Activated T-cell treated with anti-CD3 and anti-CD28 coated beads, Interleukin-2, amount 50 U/mL, for 72 hours (primary cell): ENCODE measurements around the gene CIB2. TPM values are rescaled to one million over a fixed set of nuclear protein-coding genes. Genes with fewer than 3 reads are reported as not detected.

ENCODE experiments used
- ATAC-seq, 2 donors: fragments of 150-1000 bp; cut with Tn5 transposase; replicated peaks in 1 of 2; 2 replicates each; pipeline ENCODE4 v1.10.0; 2021; ENCODE audit warnings: moderate library complexity in 2 of 2, mild to moderate bottlenecking in 1 of 2
- DNase-seq, 2 donors: peaks; one replicate each; pipeline ENCODE4 v3.0.0; 2021 to 2022; ENCODE audit warnings: mixed read lengths in 1 of 2
- H3K27ac Mint-ChIP-seq: one replicate; pipeline ENCODE4 v1.8.0; 2022; ENCODE audit warnings: mild to moderate bottlenecking, moderate library complexity, mixed read lengths
- H3K27me3 Mint-ChIP-seq: one replicate; pipeline ENCODE4 v1.8.0; 2022; ENCODE audit warnings: low read depth, mixed read lengths
- H3K36me3 Mint-ChIP-seq, 2 donors: one replicate each; pipeline ENCODE4 v1.8.0; 2022; ENCODE audit warnings: mixed read lengths in 2 of 2, mild to moderate bottlenecking in 1 of 2; ENCODE audit not compliant: insufficient read depth in 2 of 2
- H3K4me1 Mint-ChIP-seq: one replicate; pipeline ENCODE4 v1.8.0; 2022; ENCODE audit warnings: low read depth, mixed read lengths
- H3K4me3 Mint-ChIP-seq, 2 donors: one replicate each; pipeline ENCODE4 v1.8.0; 2022; ENCODE audit warnings: mild to moderate bottlenecking in 2 of 2, mixed read lengths in 2 of 2, moderate library complexity in 2 of 2
- H3K9me3 Mint-ChIP-seq, 2 donors: one replicate each; pipeline ENCODE4 v1.8.0; 2022; ENCODE audit warnings: mixed read lengths in 2 of 2
- total RNA-seq, 2 donors: library from RNA; stranded (reverse); gene quantifications; one replicate each; pipeline ENCODE4 v1.2.3, GENCODE V29; 2022

Gene CIB2
- total RNA-seq, 2 donors from 2014 or later, result 3.2 to 3.8 TPM

DNA sequence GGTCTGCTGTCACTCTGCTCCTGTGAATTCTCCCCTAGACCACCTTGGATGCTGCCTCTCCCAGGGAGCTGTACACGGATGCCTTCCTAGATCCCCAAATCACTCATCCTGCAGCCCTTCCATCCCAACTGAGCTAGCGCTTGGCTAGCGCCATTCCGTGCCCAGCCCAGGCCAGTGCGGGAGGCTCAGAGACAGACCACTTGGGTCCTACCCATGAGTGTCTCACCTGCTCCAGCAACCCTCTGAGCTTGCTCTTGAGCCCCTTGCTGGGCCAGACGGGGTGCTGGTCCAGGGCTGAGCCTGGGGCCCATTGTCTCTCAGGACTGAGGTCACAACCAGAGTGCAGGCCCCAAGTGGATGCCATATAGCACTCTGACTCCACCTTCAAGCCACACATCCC is 21.1 kb downstream of the CIB2 start:
- Mint-ChIP-seq H3K4me1 (peaks cover 22% of the 10 kb centered on the region), H3K36me3 (no peaks in the 10 kb centered on the region), H3K4me3 (no peak overlapping the region), H3K27me3 (no peaks in the 10 kb centered on the region), H3K9me3 (no peaks in the 10 kb centered on the region), H3K27ac (no peak overlapping the region)
- no peak for DNase-seq
- ATAC-seq, result no peak

DNA sequence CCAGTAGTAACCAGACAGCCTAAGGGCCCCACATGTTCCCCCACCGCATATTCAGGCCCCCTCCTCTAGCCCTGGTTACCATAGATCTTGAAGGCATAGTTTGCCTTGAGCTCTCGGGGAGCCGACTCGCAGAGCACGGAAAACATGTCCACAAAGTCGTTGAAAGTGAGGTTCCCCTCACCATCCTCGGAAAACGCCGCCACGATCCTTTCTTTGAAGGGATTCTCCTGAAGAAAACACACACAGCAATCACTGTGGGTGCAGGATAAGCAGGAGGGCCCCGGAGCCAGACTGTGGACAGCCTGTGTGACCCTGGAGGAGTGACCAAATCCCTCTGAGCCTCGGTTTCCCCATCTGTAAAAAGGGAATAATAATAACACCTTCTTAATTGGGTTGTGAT is 22.1 kb downstream of the CIB2 start:
- no peak for DNase-seq
- no peaks in the 10 kb centered on the region for H3K27me3 Mint-ChIP-seq
- no peak for ATAC-seq
- H3K36me3 Mint-ChIP-seq, result no peaks in the 10 kb centered on the region
- H3K9me3 Mint-ChIP-seq, result no peaks in the 10 kb centered on the region
- H3K4me3 Mint-ChIP-seq, result no peak overlapping the region
- H3K27ac Mint-ChIP-seq, result no peak overlapping the region
- H3K4me1 Mint-ChIP-seq, result peaks cover 31% of the 10 kb centered on the region

DNA sequence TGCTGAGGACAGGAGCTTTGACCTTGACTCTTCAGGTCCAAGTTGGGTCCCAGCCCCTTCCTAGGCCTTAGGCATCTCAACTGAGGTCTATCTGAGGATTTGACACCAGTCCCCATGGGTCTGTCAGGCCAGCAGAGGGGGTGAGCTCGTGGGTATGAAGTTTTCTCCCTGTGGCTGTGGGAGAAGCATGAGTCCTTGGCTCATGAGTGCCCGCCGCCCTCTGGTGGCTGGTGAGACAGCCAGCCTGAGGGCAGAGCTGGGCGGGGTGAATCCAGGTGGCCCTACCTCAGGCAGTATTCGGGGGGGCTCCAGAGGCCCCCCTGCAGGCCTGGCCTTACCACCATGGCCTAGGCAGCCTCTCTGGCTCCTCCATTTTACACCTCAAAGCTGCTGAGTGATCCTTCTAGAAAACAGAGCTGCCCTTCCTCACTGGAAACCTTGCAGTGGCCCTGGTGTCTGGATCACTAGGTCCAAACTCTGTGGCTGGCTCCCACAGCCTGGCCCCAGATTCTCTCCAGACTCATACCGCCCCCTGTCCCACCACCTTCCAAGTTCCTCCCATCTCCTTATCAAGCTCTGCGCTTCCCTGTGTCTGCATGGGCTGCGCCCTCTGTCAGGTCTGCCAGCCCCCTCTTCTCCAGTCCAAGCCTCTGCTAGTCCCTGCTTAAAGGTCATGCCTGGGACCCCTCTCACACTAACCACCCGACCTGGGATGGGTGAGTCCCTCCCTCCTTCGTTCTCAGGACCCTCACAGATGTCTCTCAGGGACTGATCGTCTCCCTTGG is 22.8 kb downstream of the CIB2 start:
- Mint-ChIP-seq H3K9me3 (no peaks in the 10 kb centered on the region), H3K4me1 (peaks cover 38% of the 10 kb centered on the region), H3K4me3 (no peak overlapping the region), H3K27me3 (no peaks in the 10 kb centered on the region), H3K36me3 (no peaks in the 10 kb centered on the region), H3K27ac (no peak overlapping the region)
- peak; percentile 87 to 89 for DNase-seq
- peak; percentile 75 to 84 for ATAC-seq

DNA sequence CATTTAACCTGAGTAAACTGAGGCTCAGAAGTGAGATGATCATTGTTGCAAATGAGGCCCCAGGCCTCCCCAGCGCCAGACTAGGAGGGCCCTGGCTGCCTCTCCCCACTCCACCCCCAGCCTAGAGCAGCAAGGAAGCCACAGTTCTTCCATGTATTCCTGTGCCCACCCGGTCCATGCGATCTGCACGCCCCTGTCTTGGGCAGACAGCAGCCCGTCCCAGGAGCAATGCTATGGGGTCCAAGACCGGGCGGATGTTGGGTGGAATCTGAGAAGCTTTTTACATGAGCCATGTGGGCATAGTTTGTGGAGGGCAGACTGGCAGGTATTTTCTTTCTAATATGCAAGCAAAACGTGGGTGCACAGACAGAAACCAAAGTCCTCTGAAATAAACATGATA is 23.8 kb downstream of the CIB2 start:
- H3K4me1 Mint-ChIP-seq, result peaks cover 46% of the 10 kb centered on the region
- H3K27ac Mint-ChIP-seq, result peak overlapping the region; percentile 40
- no peak overlapping the region for H3K4me3 Mint-ChIP-seq
- no peaks in the 10 kb centered on the region for H3K27me3 Mint-ChIP-seq
- DNase-seq, result no peak
- no peaks in the 10 kb centered on the region for H3K36me3 Mint-ChIP-seq
- ATAC-seq, result no peak
- no peaks in the 10 kb centered on the region for H3K9me3 Mint-ChIP-seq

DNA sequence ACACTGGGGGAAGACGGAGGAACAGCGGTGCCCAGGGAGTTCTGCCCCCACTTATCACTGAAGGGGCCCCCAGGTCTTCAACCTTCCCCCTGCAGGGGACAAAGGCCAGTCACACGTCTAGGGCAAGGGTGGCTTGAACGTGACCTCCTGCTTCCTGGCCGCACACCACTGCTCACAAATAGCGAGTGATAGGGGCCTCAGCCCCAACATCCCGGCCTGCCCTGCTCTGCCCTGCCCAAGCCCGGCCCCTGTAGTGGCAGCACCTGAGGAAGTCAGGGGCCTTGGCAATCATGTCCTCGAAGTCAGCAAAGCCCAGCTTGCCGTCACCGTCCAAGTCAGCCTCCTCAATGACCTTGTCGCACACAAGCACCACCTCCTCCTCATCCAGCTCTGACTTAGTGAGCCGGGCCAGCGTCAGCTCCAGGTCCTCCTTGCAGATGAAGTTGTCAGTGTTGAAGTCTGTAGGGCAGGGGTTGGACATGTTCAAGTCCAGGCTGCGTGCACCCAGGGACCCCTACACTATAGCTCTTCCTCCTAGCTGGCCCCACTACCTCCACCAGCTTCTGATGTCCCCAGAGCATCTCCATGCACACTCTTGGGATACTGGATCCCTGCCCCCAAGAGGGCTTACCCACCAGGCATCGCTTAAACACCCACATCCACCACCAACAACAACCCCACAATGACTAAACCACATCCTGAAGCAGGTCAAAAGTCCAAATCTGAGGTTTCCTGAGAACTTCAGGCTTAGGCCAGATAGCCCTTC is 25.6 kb downstream of the CIB2 start:
- H3K27ac Mint-ChIP-seq, result no peak overlapping the region
- no peaks in the 10 kb centered on the region for H3K36me3 Mint-ChIP-seq
- peak overlapping the region; percentile 20 to 42 for H3K4me3 Mint-ChIP-seq
- ATAC-seq (peak in 1 of 2 donors; percentile 4), DNase-seq (peak in 1 of 2 donors; percentile 30)
- no peaks in the 10 kb centered on the region for H3K9me3 Mint-ChIP-seq
- H3K27me3 Mint-ChIP-seq, result no peaks in the 10 kb centered on the region
- peaks cover 46% of the 10 kb centered on the region for H3K4me1 Mint-ChIP-seq

DNA sequence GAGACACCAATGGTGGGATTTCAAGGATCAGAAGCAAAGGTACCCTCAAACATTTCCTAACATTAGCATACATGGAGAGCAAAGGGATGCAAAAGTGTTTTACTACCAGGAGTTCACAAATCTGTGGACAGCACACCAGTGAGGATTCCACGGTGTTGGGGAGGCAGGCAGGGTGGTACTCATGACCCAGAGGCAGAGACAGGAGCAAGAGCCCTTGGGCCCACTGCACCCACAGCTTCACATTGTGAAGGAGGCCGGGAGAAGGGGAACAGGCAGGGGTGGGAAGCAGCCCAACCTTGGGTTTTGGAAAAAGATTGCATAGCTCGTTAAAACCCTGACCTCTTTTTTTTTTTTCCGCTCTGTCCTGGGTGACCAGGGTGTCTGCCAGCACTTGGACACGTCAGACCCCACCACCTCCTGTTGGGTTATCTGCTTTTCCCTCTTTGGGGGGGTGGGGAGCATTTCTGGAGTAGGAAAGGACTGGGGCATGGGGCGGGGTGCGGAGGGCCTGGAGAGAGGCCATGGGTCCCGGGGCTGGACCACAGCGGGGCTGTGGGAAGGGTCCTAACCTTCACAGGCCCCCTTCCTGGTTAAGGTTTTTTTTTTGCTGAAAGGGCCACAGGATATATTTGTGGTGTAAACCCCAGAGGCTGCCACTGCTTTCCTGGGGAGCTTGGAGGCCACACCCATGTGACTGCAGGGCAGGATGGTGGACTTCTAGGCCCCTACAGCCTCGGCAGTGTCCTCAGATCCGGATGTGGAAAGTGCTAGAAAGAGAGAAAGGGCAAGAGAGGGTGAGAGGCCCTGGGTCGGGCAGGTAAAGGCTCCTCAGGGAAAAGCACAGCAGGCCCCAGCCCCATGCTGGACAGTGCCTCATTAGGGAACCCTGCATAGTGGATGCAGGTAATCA is 26.4 kb downstream of the CIB2 start:
- peak overlapping the region; percentile 64 to 69 for H3K4me3 Mint-ChIP-seq
- peak overlapping the region; percentile 69 for H3K27ac Mint-ChIP-seq
- H3K4me1 Mint-ChIP-seq, result peaks cover 46% of the 10 kb centered on the region
- no peaks in the 10 kb centered on the region for H3K9me3 Mint-ChIP-seq
- DNase-seq (no peak), ATAC-seq (no peak)
- no peaks in the 10 kb centered on the region for H3K27me3 Mint-ChIP-seq
- no peaks in the 10 kb centered on the region for H3K36me3 Mint-ChIP-seq

DNA sequence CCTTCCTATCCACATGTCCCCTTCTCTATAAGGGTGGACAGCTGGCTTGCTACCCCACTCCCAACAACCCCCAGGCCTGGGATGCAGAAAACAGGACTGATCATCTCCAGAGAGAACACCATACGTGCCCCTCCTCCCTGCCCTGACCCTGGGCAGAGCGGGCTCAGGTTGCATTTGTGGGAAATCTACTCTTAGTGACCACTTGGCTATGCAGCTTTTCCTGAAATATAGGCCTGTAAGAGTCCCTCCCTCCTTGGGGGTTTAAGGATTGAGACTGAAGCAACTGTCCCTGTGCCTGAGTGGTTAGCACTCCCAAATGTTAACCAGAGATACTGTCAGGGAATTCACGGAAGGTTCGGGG is 27.1 kb downstream of the CIB2 start:
- Mint-ChIP-seq H3K4me1 (peaks cover 46% of the 10 kb centered on the region), H3K9me3 (no peaks in the 10 kb centered on the region), H3K27me3 (no peaks in the 10 kb centered on the region), H3K36me3 (no peaks in the 10 kb centered on the region), H3K4me3 (peak overlapping the region; percentile 64 to 69), H3K27ac (peak overlapping the region; percentile 94)
- ATAC-seq (peak in 1 of 2 donors; percentile 29), DNase-seq (no peak)

DNA sequence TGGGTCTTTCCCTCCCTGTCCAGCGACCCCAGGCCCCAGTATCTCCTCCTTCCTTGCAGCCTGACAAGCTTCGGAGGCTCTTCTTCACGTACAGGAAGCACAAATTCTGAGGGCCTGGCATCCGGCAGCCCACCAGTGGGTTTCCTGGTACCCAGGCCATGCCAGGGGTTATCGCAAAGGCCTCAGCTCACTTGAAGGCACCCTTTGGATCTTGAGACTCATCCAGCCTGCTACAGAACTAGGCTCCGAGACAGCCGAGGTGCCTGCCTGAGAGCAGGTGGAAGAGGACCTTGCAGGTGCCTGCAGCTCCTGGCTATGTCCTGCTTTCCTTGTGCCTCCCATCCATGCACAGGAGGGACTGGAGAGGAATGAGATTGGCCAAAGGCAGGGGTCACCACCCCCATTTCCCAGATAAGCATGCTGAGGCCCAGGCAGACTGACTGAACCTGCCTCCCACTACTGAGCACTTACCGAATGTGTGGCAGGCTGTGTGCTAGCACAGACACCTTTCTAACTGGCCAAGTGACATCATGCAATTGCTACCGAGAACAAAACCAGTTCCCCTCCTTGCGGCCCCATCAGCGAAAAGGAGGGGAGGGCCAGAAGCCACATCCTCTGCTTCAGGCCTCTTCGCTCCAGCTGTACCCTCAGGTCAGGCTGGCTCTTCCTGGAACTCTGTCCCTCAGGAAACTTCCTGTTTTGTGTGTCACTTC is 27.7 kb downstream of the CIB2 start:
- DNase-seq (peak; percentile 77 to 78), ATAC-seq (peak; percentile 88)
- Mint-ChIP-seq H3K36me3 (no peaks in the 10 kb centered on the region), H3K27me3 (no peaks in the 10 kb centered on the region), H3K9me3 (no peaks in the 10 kb centered on the region), H3K4me1 (peaks cover 46% of the 10 kb centered on the region), H3K4me3 (peak overlapping the region; percentile 64 to 69), H3K27ac (peak overlapping the region; percentile 94)

DNA sequence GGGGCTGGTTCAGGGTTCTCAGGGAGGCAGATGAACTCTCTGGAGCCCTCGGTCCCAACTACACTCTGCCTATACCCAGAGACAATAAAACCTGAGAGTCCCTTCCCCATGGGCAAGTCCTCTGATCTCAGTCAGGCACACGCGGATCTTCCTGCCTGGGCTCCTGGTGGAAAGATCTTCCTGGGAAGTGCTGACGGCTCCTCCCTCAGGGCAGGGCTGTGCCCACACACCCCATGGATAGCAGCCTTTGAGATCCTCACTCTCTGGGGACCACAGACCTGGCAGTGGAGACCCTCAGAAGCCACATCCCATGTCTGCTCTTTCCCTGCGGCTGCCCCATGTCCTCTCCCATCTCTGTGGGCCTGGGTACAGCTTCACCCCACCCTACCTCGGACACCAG is 28.5 kb downstream of the CIB2 start:
- H3K9me3 Mint-ChIP-seq, result no peaks in the 10 kb centered on the region
- DNase-seq (no peak), ATAC-seq (no peak)
- no peak overlapping the region for H3K27ac Mint-ChIP-seq
- no peaks in the 10 kb centered on the region for H3K27me3 Mint-ChIP-seq
- H3K4me1 Mint-ChIP-seq, result peaks cover 39% of the 10 kb centered on the region
- H3K4me3 Mint-ChIP-seq, result no peak overlapping the region
- no peaks in the 10 kb centered on the region for H3K36me3 Mint-ChIP-seq

DNA sequence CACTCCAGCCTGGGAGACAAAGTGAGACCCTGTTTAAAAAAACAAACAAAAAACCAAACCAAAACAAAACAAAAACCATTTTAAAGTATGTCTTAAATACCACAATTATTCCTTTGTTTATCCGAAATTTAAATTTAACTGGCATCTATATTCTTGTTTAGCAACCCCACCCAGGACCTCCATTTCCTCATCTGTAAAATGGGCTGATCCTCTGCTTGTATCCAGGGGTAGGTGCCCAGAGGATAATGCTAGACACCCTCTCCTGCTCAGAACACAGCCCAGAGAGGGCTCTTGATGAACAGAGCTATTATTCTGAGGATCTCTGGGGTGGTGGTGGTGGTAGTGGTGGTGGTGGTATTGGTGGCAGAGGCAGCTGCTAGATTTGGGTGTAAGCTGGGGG is 29.0 kb downstream of the CIB2 start:
- no peaks in the 10 kb centered on the region for H3K36me3 Mint-ChIP-seq
- H3K4me3 Mint-ChIP-seq, result no peak overlapping the region
- H3K4me1 Mint-ChIP-seq, result peaks cover 35% of the 10 kb centered on the region
- H3K9me3 Mint-ChIP-seq, result no peaks in the 10 kb centered on the region
- no peaks in the 10 kb centered on the region for H3K27me3 Mint-ChIP-seq
- no peak overlapping the region for H3K27ac Mint-ChIP-seq
- DNase-seq, result no peak
- no peak for ATAC-seq

DNA sequence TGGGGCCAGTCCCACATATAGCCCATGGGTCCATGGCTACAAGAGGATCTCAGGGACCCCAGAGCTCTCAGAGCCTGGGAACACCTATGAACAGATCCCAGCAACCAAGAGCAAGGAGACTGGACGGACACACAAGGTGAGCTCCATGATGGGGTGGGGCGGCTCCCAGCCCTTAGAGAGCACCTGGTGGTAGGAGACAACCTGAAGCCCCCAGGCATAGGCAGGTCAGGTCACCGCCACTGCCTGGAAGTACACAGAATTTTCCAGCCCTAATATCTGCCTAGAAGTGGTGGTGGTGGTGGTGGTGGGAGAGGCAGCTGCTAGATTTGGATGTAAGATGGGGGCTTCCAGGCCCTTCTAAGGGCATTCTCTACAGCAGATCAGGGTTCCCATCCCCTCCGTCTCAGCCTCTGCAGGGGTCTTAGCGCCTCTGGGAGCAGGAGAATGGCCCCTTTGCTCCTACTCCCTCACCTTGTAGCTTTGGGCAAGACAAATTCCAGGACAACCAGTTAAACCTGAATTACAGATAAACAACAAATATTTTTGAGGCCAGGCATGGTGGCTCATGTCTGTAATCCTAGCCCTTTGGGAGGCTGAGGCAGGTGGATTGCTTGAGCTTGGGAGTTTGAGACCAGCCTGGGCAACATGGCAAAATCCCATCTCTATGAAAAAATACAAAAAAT is 29.7 kb downstream of the CIB2 start:
- peaks cover 35% of the 10 kb centered on the region for H3K4me1 Mint-ChIP-seq
- no peak overlapping the region for H3K27ac Mint-ChIP-seq
- ATAC-seq (no peak), DNase-seq (no peak)
- H3K36me3 Mint-ChIP-seq, result no peaks in the 10 kb centered on the region
- H3K9me3 Mint-ChIP-seq, result no peaks in the 10 kb centered on the region
- no peaks in the 10 kb centered on the region for H3K27me3 Mint-ChIP-seq
- H3K4me3 Mint-ChIP-seq, result no peak overlapping the region

DNA sequence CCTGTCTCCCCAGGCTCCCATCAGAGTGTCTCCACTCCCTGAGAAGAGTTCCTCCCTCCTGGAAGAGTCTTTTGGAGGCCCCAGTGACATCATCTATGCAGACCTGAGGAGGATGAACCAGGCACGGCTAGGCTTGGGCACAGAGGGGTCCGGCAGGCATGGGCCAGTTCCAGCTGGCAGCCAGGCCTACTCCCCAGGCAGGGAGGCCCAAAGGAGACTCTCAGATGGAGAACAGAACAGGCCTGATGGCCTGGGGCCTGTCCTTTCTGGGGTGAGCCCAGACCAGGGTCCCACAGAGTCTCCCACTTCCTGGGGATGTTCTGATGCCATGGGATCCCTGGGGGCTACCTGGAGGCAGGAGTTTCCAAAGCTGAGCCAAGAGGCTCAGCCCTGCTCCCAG is 30.4 kb downstream of the CIB2 start:
- no peak overlapping the region for H3K27ac Mint-ChIP-seq
- peaks cover 32% of the 10 kb centered on the region for H3K4me1 Mint-ChIP-seq
- DNase-seq (no peak), ATAC-seq (no peak)
- no peaks in the 10 kb centered on the region for H3K9me3 Mint-ChIP-seq
- no peak overlapping the region for H3K4me3 Mint-ChIP-seq
- no peaks in the 10 kb centered on the region for H3K36me3 Mint-ChIP-seq
- H3K27me3 Mint-ChIP-seq, result no peaks in the 10 kb centered on the region
